ENCODE measurements around the gene TSHZ2.

TSHZ2 gene

GRCh38 chr20:53009979-53010735 is 38.0 kb downstream of the TSHZ2 start:
- ChIA-PET POLR2A (no interaction called here), CTCF (no interaction called here)
- no peak for DNase-seq (ENCODE audit: extremely low spot score)
- TF ChIP-seq ELF4 (IDR thresholded peaks at IDR 0.05) = no peak
- no peak for TF ChIP-seq LEF1 (IDR thresholded peaks at IDR 0.05; ENCODE audit: borderline replicate concordance)
- no peak for TF ChIP-seq FOXM1 (IDR thresholded peaks at IDR 0.05; ENCODE audit: borderline replicate concordance)
- no peak for TF ChIP-seq L3MBTL2 (conservative IDR thresholded peaks at IDR 0.05)
- TF ChIP-seq NFRKB (IDR thresholded peaks at IDR 0.05) = no peak
- no peak for TF ChIP-seq HDGF (IDR thresholded peaks at IDR 0.05; ENCODE audit: borderline replicate concordance)
- no peak for TF ChIP-seq ARNT (IDR thresholded peaks at IDR 0.05)
- no peak for TF ChIP-seq BHLHE40 (IDR thresholded peaks at IDR 0.05; ENCODE audit: borderline replicate concordance)
- no peak for TF ChIP-seq FOXA1 (IDR thresholded peaks at IDR 0.05)
- TF ChIP-seq ZNF384 (IDR thresholded peaks at IDR 0.05) = no peak
- TF ChIP-seq SUZ12 (IDR thresholded peaks at IDR 0.05) = no peak

GRCh38 chr20:53011640-53012039 is 39.5 kb downstream of the TSHZ2 start:
- ChIA-PET CTCF (no interaction called here), POLR2A (no interaction called here)
- no peak for TF ChIP-seq TARDBP (IDR thresholded peaks at IDR 0.05)
- TF ChIP-seq CTBP1 (IDR thresholded peaks at IDR 0.05; ENCODE audit: borderline replicate concordance) = no peak
- no peak for TF ChIP-seq NFRKB (IDR thresholded peaks at IDR 0.05)
- TF ChIP-seq HDGF (IDR thresholded peaks at IDR 0.05; ENCODE audit: borderline replicate concordance) = no peak
- no peak for TF ChIP-seq PKNOX1 (IDR thresholded peaks at IDR 0.05)
- no peak for TF ChIP-seq FOXA1 (IDR thresholded peaks at IDR 0.05)
- TF ChIP-seq BHLHE40 (IDR thresholded peaks at IDR 0.05; ENCODE audit: borderline replicate concordance) = no peak
- TF ChIP-seq ARNT (IDR thresholded peaks at IDR 0.05) = no peak
- TF ChIP-seq FOXM1 (IDR thresholded peaks at IDR 0.05; ENCODE audit: borderline replicate concordance) = no peak
- no peak for TF ChIP-seq SUZ12 (IDR thresholded peaks at IDR 0.05)
- TF ChIP-seq LEF1 (IDR thresholded peaks at IDR 0.05; ENCODE audit: borderline replicate concordance) = no peak
- TF ChIP-seq FOXK2 (IDR thresholded peaks at IDR 0.05) = no peak
- TF ChIP-seq ELF4 (IDR thresholded peaks at IDR 0.05) = no peak
- no peak for DNase-seq (ENCODE audit: extremely low spot score)

DNA sequence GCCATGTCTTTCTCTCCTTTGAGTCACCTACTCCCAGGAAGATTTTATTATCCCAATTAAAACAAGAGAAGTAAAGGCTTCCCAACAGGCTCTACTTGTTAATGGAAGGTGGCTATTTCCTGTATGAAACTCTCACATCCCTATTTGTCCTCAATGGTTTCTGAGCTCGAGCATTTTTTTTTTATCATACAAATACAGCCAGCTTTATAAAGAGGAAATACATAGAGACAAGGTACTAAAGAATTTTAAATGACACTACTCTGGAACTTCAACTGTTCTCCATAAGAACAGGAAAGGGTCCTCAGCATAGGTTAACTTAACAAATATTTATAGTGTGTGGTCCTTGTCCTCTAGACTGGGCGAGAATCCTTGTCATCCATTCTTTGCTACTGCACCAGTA is 41.0 kb downstream of the TSHZ2 start:
- ChIA-PET POLR2A (no interaction called here), CTCF (no interaction called here)
- no peak for DNase-seq (ENCODE audit: extremely low spot score)
- TF ChIP-seq ARNT (IDR thresholded peaks at IDR 0.05) = no peak
- TF ChIP-seq SP1 (IDR thresholded peaks at IDR 0.05) = no peak
- no peak for TF ChIP-seq NFRKB (IDR thresholded peaks at IDR 0.05)
- TF ChIP-seq PKNOX1 (IDR thresholded peaks at IDR 0.05) = no peak
- TF ChIP-seq ZNF384 (IDR thresholded peaks at IDR 0.05) = no peak
- no peak for TF ChIP-seq FOXM1 (IDR thresholded peaks at IDR 0.05; ENCODE audit: borderline replicate concordance)
- TF ChIP-seq TARDBP (IDR thresholded peaks at IDR 0.05) = no peak
- TF ChIP-seq SUZ12 (IDR thresholded peaks at IDR 0.05) = no peak
- TF ChIP-seq CTBP1 (IDR thresholded peaks at IDR 0.05; ENCODE audit: borderline replicate concordance) = no peak
- TF ChIP-seq L3MBTL2 (conservative IDR thresholded peaks at IDR 0.05) = no peak
- no peak for TF ChIP-seq FOXK2 (IDR thresholded peaks at IDR 0.05)
- TF ChIP-seq FOXA1 (IDR thresholded peaks at IDR 0.05) = no peak
- no peak for TF ChIP-seq ELF4 (IDR thresholded peaks at IDR 0.05)
- TF ChIP-seq BHLHE40 (IDR thresholded peaks at IDR 0.05; ENCODE audit: borderline replicate concordance) = no peak
- TF ChIP-seq LEF1 (IDR thresholded peaks at IDR 0.05; ENCODE audit: borderline replicate concordance) = no peak
- no peak for TF ChIP-seq HDGF (IDR thresholded peaks at IDR 0.05; ENCODE audit: borderline replicate concordance)

- no peak for DNase-seq (ENCODE audit: extremely low spot score)
- no peak for TF ChIP-seq ZNF384 (IDR thresholded peaks at IDR 0.05)
- no peak for TF ChIP-seq LEF1 (IDR thresholded peaks at IDR 0.05; ENCODE audit: borderline replicate concordance)
- no peak for TF ChIP-seq BHLHE40 (IDR thresholded peaks at IDR 0.05; ENCODE audit: borderline replicate concordance)
- TF ChIP-seq SUZ12 (IDR thresholded peaks at IDR 0.05) = no peak
- no peak for TF ChIP-seq SP1 (IDR thresholded peaks at IDR 0.05)
- TF ChIP-seq TARDBP (IDR thresholded peaks at IDR 0.05) = no peak
- TF ChIP-seq ELF4 (IDR thresholded peaks at IDR 0.05) = no peak
- no peak for TF ChIP-seq NFRKB (IDR thresholded peaks at IDR 0.05)
- TF ChIP-seq PKNOX1 (IDR thresholded peaks at IDR 0.05) = no peak
- TF ChIP-seq FOXM1 (IDR thresholded peaks at IDR 0.05; ENCODE audit: borderline replicate concordance) = no peak
- TF ChIP-seq L3MBTL2 (conservative IDR thresholded peaks at IDR 0.05) = no peak
- TF ChIP-seq ARNT (IDR thresholded peaks at IDR 0.05) = no peak
- TF ChIP-seq FOXA1 (IDR thresholded peaks at IDR 0.05) = no peak
- no peak for TF ChIP-seq HDGF (IDR thresholded peaks at IDR 0.05; ENCODE audit: borderline replicate concordance)
- no peak for TF ChIP-seq FOXK2 (IDR thresholded peaks at IDR 0.05)
- TF ChIP-seq CTBP1 (IDR thresholded peaks at IDR 0.05; ENCODE audit: borderline replicate concordance) = no peak
- ChIA-PET POLR2A (interaction anchor here (0.6 kb wide), 1 partner anchor 41 kb away, joined by 3 read pairs; no protein-coding TSS in a partner anchor), CTCF (no interaction called here)
These were observed 41.7 kb downstream of the TSHZ2 start for GRCh38 chr20:53013847-53014246.

DNA sequence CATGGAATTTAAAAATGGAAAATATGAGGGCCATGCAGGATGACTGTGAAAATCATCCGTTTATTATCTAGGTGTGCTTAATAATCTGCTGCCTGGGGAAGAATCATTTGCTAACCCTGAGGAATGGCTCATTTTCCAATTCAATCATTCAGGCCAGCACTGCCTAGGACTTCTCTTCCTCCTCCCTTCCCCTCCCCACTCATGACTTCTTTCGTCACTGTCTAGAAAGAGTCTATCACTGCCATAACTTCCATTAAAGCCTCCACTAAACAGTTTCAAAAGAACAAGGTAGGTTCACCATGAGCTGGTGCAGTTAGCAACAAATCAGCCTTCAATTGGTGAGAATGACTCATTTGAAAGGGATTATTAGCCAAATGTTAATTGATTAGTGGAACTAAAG is 43.9 kb downstream of the TSHZ2 start:
- TF ChIP-seq CTBP1 (IDR thresholded peaks at IDR 0.05; ENCODE audit: borderline replicate concordance) (no peak), LEF1 (IDR thresholded peaks at IDR 0.05; ENCODE audit: borderline replicate concordance) (no peak), ARNT (IDR thresholded peaks at IDR 0.05) (no peak), FOXM1 (IDR thresholded peaks at IDR 0.05; ENCODE audit: borderline replicate concordance) (no peak), BHLHE40 (IDR thresholded peaks at IDR 0.05; ENCODE audit: borderline replicate concordance) (no peak), NFRKB (IDR thresholded peaks at IDR 0.05) (no peak), FOXK2 (IDR thresholded peaks at IDR 0.05) (no peak), TARDBP (IDR thresholded peaks at IDR 0.05) (no peak), HDGF (IDR thresholded peaks at IDR 0.05; ENCODE audit: borderline replicate concordance) (no peak), L3MBTL2 (conservative IDR thresholded peaks at IDR 0.05) (no peak), ZNF384 (IDR thresholded peaks at IDR 0.05) (no peak), ELF4 (IDR thresholded peaks at IDR 0.05) (no peak), SP1 (IDR thresholded peaks at IDR 0.05) (no peak), SUZ12 (IDR thresholded peaks at IDR 0.05) (no peak), PKNOX1 (IDR thresholded peaks at IDR 0.05) (no peak), FOXA1 (IDR thresholded peaks at IDR 0.05) (no peak)
- ChIA-PET POLR2A (no interaction called here), CTCF (no interaction called here)
- DNase-seq (ENCODE audit: extremely low spot score) = no peak

Measured in HEK293T (cell line).